Kidney epithelial cell (primary cell): ENCODE measurements around the gene SORCS2. TPM values are rescaled to one million over a fixed set of nuclear protein-coding genes. Genes with fewer than 3 reads are reported as not detected.

ENCODE experiments used
- DNase-seq: peaks from one replicate; pipeline ENCODE4 v3.0.0-alpha.2; 2010; ENCODE audit warnings: low read depth
- H3K27me3 ChIP-seq: 2 replicates; pipeline ENCODE4 v1.6.0; 2011; ENCODE audit warnings: low read length; ENCODE audit not compliant: control insufficient read depth, insufficient read depth
- H3K36me3 ChIP-seq: 2 replicates; pipeline ENCODE4 v1.5.1; 2011; ENCODE audit warnings: low read length; ENCODE audit not compliant: control insufficient read depth, insufficient read depth
- H3K4me3 ChIP-seq: 2 replicates; pipeline ENCODE4 v1.5.1; 2011; ENCODE audit warnings: low read depth, mild to moderate bottlenecking, control low read depth, low read length
- total RNA-seq: library from RNA; depleted of rRNA; stranded (reverse); fragments of >200 nt; gene quantifications from 2 replicates; pipeline ENCODE4 v1.2.3, GENCODE V29; 2015
- TF ChIP-seq, protein P1 (sequence below): IDR thresholded peaks from 2 replicates; pipeline ENCODE4 v1.5.1; 2011; ENCODE audit warnings: mild to moderate bottlenecking, moderate library complexity, low read length, control low read depth, inconsistent platforms; ENCODE audit not compliant: insufficient read depth, poor library complexity, severe bottlenecking

The SORCS2 gene
- total RNA-seq, 1 donor from 2014 or later: 1.4 TPM

DNA sequence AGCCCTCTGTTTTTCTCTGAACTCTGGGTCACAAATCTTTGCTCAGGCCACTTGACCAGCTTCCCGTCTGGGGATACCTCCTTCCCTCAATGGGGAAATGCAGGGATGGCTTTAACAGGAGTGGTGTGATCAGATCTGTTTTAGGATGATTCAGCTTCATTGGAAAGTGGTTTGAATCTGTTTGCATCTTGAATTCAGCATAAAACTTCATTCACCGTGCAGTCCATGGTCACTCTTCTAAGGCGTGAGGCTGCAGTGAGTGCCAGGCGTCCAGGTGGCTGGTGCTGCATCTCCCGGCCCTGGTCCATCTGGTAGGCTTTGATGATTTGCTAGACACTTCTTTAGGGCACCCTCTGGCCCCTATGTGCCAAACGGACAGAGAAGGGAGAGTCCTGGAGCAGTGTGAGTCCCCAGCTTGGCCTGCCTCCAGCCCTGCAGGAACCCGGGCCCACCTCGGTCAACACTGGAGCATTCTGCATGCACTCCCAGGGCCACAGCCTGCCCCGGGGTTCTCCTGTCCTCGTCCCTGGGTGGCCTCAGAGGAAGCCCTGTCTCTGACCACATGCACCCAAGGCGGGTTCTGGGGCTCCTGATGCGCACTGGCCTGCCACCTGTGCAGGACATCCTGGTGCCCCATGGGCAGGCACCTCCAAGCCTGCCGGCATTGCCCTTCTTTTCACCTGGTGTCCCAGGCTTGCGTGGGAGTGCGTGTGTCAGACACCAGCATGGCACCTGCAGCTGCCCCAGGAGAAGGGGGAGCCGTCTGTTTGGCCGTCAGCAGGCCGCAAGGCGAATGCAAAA lies 493.9 kb downstream of the SORCS2 start:
- no peak overlapping the region for H3K4me3 ChIP-seq
- H3K27me3 ChIP-seq: peaks cover 3% of the 10 kb centered on the region
- no peak for DNase-seq

GRCh38 chr4:7687006-7687405 lies 494.7 kb downstream of the SORCS2 start:
- no peaks in the 10 kb centered on the region for H3K36me3 ChIP-seq
- H3K27me3 ChIP-seq: peaks cover 3% of the 10 kb centered on the region
- H3K4me3 ChIP-seq: no peak overlapping the region
- TF ChIP-seq, protein P1, sequence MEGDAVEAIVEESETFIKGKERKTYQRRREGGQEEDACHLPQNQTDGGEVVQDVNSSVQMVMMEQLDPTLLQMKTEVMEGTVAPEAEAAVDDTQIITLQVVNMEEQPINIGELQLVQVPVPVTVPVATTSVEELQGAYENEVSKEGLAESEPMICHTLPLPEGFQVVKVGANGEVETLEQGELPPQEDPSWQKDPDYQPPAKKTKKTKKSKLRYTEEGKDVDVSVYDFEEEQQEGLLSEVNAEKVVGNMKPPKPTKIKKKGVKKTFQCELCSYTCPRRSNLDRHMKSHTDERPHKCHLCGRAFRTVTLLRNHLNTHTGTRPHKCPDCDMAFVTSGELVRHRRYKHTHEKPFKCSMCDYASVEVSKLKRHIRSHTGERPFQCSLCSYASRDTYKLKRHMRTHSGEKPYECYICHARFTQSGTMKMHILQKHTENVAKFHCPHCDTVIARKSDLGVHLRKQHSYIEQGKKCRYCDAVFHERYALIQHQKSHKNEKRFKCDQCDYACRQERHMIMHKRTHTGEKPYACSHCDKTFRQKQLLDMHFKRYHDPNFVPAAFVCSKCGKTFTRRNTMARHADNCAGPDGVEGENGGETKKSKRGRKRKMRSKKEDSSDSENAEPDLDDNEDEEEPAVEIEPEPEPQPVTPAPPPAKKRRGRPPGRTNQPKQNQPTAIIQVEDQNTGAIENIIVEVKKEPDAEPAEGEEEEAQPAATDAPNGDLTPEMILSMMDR: no peak
- no peak for DNase-seq

More for the DNA sequence above, 493.9 kb downstream of the SORCS2 start:
- no peaks in the 10 kb centered on the region for H3K36me3 ChIP-seq
- TF ChIP-seq, protein P1: no peak

DNA sequence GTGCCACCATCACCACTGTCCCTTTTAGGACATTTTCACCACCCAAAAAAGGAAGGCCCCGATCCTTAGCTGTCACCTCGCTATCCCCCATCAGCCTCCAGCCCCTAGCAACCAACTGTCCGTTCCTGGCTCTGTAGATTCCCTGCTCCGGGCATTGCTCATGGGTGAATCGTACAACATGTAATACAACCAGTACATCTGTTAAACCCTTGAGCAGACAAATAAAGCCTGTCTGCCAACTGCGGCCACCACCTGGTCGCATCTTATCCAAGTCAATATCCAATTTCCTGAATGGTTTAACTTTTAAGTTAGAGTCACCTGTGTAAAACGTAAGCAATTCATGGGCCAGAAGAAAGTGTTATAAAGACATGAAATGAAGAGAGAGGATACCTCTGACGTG lies 495.5 kb downstream of the SORCS2 start:
- Histone ChIP-seq H3K36me3 (no peaks in the 10 kb centered on the region), H3K4me3 (no peak overlapping the region), H3K27me3 (peaks cover 3% of the 10 kb centered on the region)
- no peak for DNase-seq
- TF ChIP-seq, protein P1: no peak

DNA sequence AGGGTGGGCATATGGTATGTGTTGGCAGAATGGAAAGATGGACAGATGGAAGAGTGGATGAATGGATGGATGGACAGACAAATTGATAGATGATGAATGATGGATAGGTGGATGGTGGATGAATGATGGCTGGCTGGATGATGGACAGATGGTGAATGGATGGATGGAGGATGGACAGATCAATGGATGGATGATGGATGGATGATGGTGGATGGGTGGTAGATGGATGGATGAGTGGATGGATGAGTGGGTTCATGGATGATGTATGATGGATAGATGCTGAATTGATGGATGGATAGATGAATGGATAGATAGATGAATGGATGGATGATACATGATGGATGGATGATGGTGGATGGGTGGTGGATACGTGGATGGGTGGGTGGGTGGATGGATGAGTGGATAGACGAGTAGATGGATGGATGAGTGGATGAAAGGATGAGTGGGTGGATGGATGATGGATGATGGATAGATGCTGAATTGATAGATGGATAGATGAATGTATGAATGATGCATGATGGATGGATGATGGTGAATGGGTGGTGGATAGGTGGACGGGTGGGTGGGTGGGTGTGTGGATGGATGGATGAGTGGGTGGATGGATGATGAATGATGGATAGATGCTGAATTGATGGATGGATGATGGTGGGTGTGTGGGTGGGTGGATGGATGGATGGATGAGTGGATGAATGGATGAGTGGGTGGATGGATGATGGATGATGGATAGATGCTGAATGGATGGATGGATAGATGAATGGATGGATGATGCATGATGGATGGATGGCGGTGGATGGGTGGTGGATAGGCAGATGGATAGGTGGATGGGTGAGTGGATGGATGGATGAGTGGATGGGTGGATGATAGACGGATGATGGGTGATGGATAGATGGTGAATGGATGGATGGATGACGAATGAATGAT lies 497.7 kb downstream of the SORCS2 start:
- DNase-seq: no peak
- TF ChIP-seq, protein P1: no peak
- no peaks in the 10 kb centered on the region for H3K36me3 ChIP-seq
- H3K4me3 ChIP-seq: no peak overlapping the region
- H3K27me3 ChIP-seq: peaks cover 6% of the 10 kb centered on the region

- TF ChIP-seq, protein P1: no peak
- Histone ChIP-seq H3K36me3 (no peaks in the 10 kb centered on the region), H3K4me3 (no peak overlapping the region), H3K27me3 (peaks cover 5% of the 10 kb centered on the region)
- DNase-seq: no peak
Observed at GRCh38 chr4:7691061-7691460, 498.7 kb downstream of the SORCS2 start.
